H1 (cell line): ENCODE data around the gene ZFYVE27. TPM values are rescaled to one million over a fixed set of nuclear protein-coding genes. Genes with fewer than 3 reads are reported as not detected.

ENCODE experiments used
- CTCF ChIA-PET: fragments of 300-600 bp; sonication (Branson Sonifier 250); formaldehyde crosslinking; loops from one replicate; lab custom pipeline; 2021; ENCODE audit not compliant: partially characterized antibody; lab: Charles Lee
- POLR2A ChIA-PET: fragments of 300-600 bp; sonication (Branson Sonifier 250); formaldehyde crosslinking; loops from one replicate; lab custom pipeline; 2021; ENCODE audit warnings: inconsistent platforms; ENCODE audit not compliant: partially characterized antibody; lab: Charles Lee
- DNase-seq, 2 experiments: peaks; one replicate each; pipeline versions ENCODE4 v3.0.0 to v3.0.0-alpha.2; 2010 to 2022; ENCODE audit warnings: low spot score in 2 of 2, low read depth in 1 of 2, mixed read lengths in 1 of 2
- FAIRE-seq: peaks from 2 replicates; lab custom pipeline; 2011; peaks lifted over from hg19 to GRCh38; lab: Jason Lieb, UNC
- H2AFZ ChIP-seq: 2 replicates; pipeline ENCODE4 v1.8.1; 2012; ENCODE audit warnings: low read length, inconsistent platforms
- H2AK5ac ChIP-seq: 2 replicates; pipeline ENCODE4 v1.6.1; 2013; ENCODE audit warnings: low read depth, low read length
- H2BK120ac ChIP-seq: replicated peaks from 2 replicates; pipeline ENCODE3; 2013; ENCODE audit warnings: low read depth, low read length, inconsistent platforms
- H2BK12ac ChIP-seq: 2 replicates; pipeline ENCODE4 v1.6.1; 2013; ENCODE audit warnings: low read depth, low read length
- H2BK15ac ChIP-seq: 2 replicates; pipeline ENCODE4 v1.6.1; 2013; ENCODE audit warnings: low read length
- H2BK20ac ChIP-seq: 2 replicates; pipeline ENCODE4 v1.6.1; 2013; ENCODE audit warnings: low read length
- H2BK5ac ChIP-seq: 2 replicates; pipeline ENCODE4 v1.6.1; 2013; ENCODE audit warnings: low read depth, low read length
- H3K14ac ChIP-seq: 2 replicates; pipeline ENCODE4 v1.6.1; 2013; ENCODE audit warnings: inconsistent platforms; ENCODE audit not compliant: insufficient read length
- H3K18ac ChIP-seq: 2 replicates; pipeline ENCODE4 v1.6.1; 2013; ENCODE audit warnings: low read length; ENCODE audit errors: extremely low read depth
- H3K23ac ChIP-seq: 2 replicates; pipeline ENCODE4 v1.6.1; 2013; ENCODE audit warnings: inconsistent platforms; ENCODE audit not compliant: insufficient read length
- H3K23me2 ChIP-seq: 2 replicates; pipeline ENCODE4 v1.6.1; 2013; ENCODE audit warnings: low read depth, low read length
- H3K27ac ChIP-seq: 2 replicates; pipeline ENCODE4 v1.6.1; 2011; ENCODE audit warnings: low read depth, low read length, inconsistent platforms
- H3K27me3 ChIP-seq, 4 experiments: replicated peaks in 1 of 4; 1 replicate in 1 of 4; 2 replicates in 3 of 4; pipeline versions ENCODE4 v1.6.1 to v1.8.1; 2011 to 2013; ENCODE audit warnings: low read length in 3 of 4, mild to moderate bottlenecking in 3 of 4, inconsistent platforms in 2 of 4, mixed read lengths in 2 of 4, moderate library complexity in 1 of 4; ENCODE audit not compliant: control insufficient read depth in 3 of 4, insufficient read depth in 3 of 4; ENCODE audit errors: extremely low read depth in 1 of 4
- H3K36me3 ChIP-seq, 4 experiments: 2 replicates each; pipeline versions ENCODE4 v1.6.1 to v1.8.1; 2011 to 2013; ENCODE audit warnings: mild to moderate bottlenecking in 4 of 4, low read length in 3 of 4, moderate library complexity in 2 of 4, control low read depth in 1 of 4, inconsistent platforms in 1 of 4; ENCODE audit not compliant: insufficient read depth in 4 of 4, control insufficient read depth in 2 of 4
- H3K4ac ChIP-seq: replicated peaks from 2 replicates; pipeline ENCODE3; 2013; ENCODE audit warnings: low read length, low read depth, mixed read lengths, inconsistent platforms; ENCODE audit not compliant: insufficient read length
- H3K4me1 ChIP-seq, 4 experiments: replicated peaks in 1 of 4; 1 replicate in 1 of 4; 2 replicates in 3 of 4; pipeline versions ENCODE4 v1.6.1 to v1.8.1; 2011 to 2013; ENCODE audit warnings: low read length in 3 of 4, inconsistent platforms in 2 of 4, mixed read lengths in 1 of 4; ENCODE audit not compliant: insufficient read depth in 4 of 4, control insufficient read depth in 3 of 4
- H3K4me2 ChIP-seq, 2 experiments: 2 replicates each; pipeline versions ENCODE4 v1.6.1 to v1.8.1; 2011 to 2013; ENCODE audit warnings: low read depth in 2 of 2, low read length in 2 of 2, control low read depth in 1 of 2, inconsistent platforms in 1 of 2, mild to moderate bottlenecking in 1 of 2; ENCODE audit not compliant: insufficient read depth in 1 of 2
- H3K4me3 ChIP-seq, 4 experiments: fragments of 200-600, 300-600 bp in 1 of 4; sonication (generic), shearing (Covaris generic), sonication (Bioruptor Twin) in 1 of 4; 2 replicates each; pipeline versions ENCODE4 v1.5.1 to v1.8.1; 2011 to 2016; ENCODE audit warnings: low read length in 4 of 4, low read depth in 3 of 4, control low read depth in 2 of 4, inconsistent platforms in 2 of 4, mild to moderate bottlenecking in 2 of 4, mixed read lengths in 1 of 4, moderate library complexity in 1 of 4; ENCODE audit not compliant: insufficient read depth in 2 of 4; ENCODE audit errors: extremely low read depth in 1 of 4
- H3K56ac ChIP-seq: replicated peaks from 2 replicates; pipeline ENCODE3; 2013; ENCODE audit warnings: low read depth, mild to moderate bottlenecking, mixed read lengths, low read length, inconsistent platforms; ENCODE audit not compliant: insufficient read length
- H3K79me1 ChIP-seq: 2 replicates; pipeline ENCODE4 v1.6.1; 2013; ENCODE audit warnings: low read depth, low read length, control low read depth
- H3K79me2 ChIP-seq, 2 experiments: 2 replicates each; pipeline versions ENCODE4 v1.6.1 to v1.8.1; 2012 to 2013; ENCODE audit warnings: low read length in 2 of 2, mild to moderate bottlenecking in 2 of 2, inconsistent platforms in 1 of 2; ENCODE audit not compliant: insufficient read depth in 2 of 2, control insufficient read depth in 1 of 2
- H3K9ac ChIP-seq, 4 experiments: replicated peaks in 1 of 4; 1 replicate in 1 of 4; 2 replicates in 3 of 4; pipeline versions ENCODE4 v1.6.1 to v1.8.1; 2011 to 2013; ENCODE audit warnings: low read depth in 3 of 4, low read length in 3 of 4, control low read depth in 2 of 4, mild to moderate bottlenecking in 2 of 4, moderate library complexity in 2 of 4, inconsistent platforms in 1 of 4; ENCODE audit errors: extremely low read depth in 1 of 4
- H3K9me3 ChIP-seq, 2 experiments: 2 replicates each; pipeline versions ENCODE4 v1.6.1 to v1.8.1; 2012 to 2013; ENCODE audit warnings: mild to moderate bottlenecking in 2 of 2, moderate library complexity in 2 of 2, control low read depth in 1 of 2, inconsistent platforms in 1 of 2, low read depth in 1 of 2, low read length in 1 of 2, mixed read lengths in 1 of 2; ENCODE audit not compliant: insufficient read depth in 2 of 2
- H4K20me1 ChIP-seq, 2 experiments: replicated peaks in 1 of 2; 2 replicates each; pipeline versions ENCODE3 to v1.8.1; 2011 to 2013; ENCODE audit warnings: inconsistent platforms in 2 of 2, low read length in 2 of 2, mild to moderate bottlenecking in 1 of 2; ENCODE audit not compliant: insufficient read depth in 2 of 2, control insufficient read depth in 1 of 2
- H4K5ac ChIP-seq: 2 replicates; pipeline ENCODE4 v1.6.1; 2013; ENCODE audit warnings: low read length, low read depth, mixed read lengths, inconsistent platforms; ENCODE audit not compliant: insufficient read length
- H4K8ac ChIP-seq: 2 replicates; pipeline ENCODE4 v1.8.0; 2013; ENCODE audit warnings: mild to moderate bottlenecking, moderate library complexity, low read length, inconsistent platforms; ENCODE audit not compliant: insufficient read depth; ENCODE audit errors: extremely low read depth
- H4K91ac ChIP-seq: replicated peaks from 2 replicates; pipeline ENCODE3; 2013; ENCODE audit warnings: low read length, mixed read lengths, inconsistent platforms; ENCODE audit not compliant: insufficient read length
- CTBP2 ChIP-seq: IDR thresholded peaks from 2 replicates; pipeline ENCODE4 v1.7.0; 2011; ENCODE audit warnings: borderline replicate concordance, mild to moderate bottlenecking, moderate library complexity, mixed read lengths, low read length; ENCODE audit not compliant: insufficient read depth, insufficient read length
- RBBP5 ChIP-seq: IDR thresholded peaks from 2 replicates; pipeline ENCODE4 v1.7.1; 2012; ENCODE audit warnings: low read depth, mild to moderate bottlenecking, inconsistent platforms, low read length, moderate library complexity, borderline replicate concordance
- SIN3A ChIP-seq, 2 experiments: IDR thresholded peaks in 1 of 2; conservative IDR thresholded peaks in 1 of 2; 2 replicates each; pipeline ENCODE4 v1.6.1; 2011 to 2012; ENCODE audit warnings: low read length in 2 of 2, improper control_type of control experiment in 1 of 2, low read depth in 1 of 2, mild to moderate bottlenecking in 1 of 2
- SIRT6 ChIP-seq: IDR thresholded peaks from one replicate; pipeline ENCODE4 v1.7.1; 2012; ENCODE audit warnings: low read length, inconsistent platforms
- TAF1 ChIP-seq: IDR thresholded peaks from 2 replicates; pipeline ENCODE4 v1.6.1; 2011; ENCODE audit warnings: mild to moderate bottlenecking, low read depth, low read length
- ZNF274 ChIP-seq: IDR thresholded peaks from 2 replicates; pipeline ENCODE4 v1.7.0; 2012; ENCODE audit warnings: low read length, borderline replicate concordance; ENCODE audit errors: extremely low read depth
- WGBS, 2 experiments: shearing (Covaris generic) in 1 of 2; methylation state at CpG; one replicate each; pipeline versions ENCODE4 v1.1.6 to v1.1.7; 2013 to 2015; ENCODE audit warnings: low lambda C conversion rate in 2 of 2, mixed read lengths in 2 of 2, inconsistent platforms in 1 of 2, low coverage in 1 of 2, missing lambda C conversion rate in 1 of 2; ENCODE audit not compliant: insufficient replicate concordance in 2 of 2, insufficient coverage in 1 of 2, insufficient read length in 1 of 2; ENCODE audit errors: extremely low coverage in 1 of 2, missing lambda C conversion rate in 1 of 2; 5-methylcytosine and 5-hydroxymethylcytosine counted together
- polyA plus RNA-seq, 7 experiments: library from polyadenylated mRNA; depleted of rRNA in 3 of 7; stranded (reverse) in 5 of 7; unstranded in 2 of 7; fragments of >200 nt in 5 of 7; fragments of 200-250 nt in 2 of 7; gene quantifications; 1 replicate in 5 of 7; 2 replicates in 1 of 7; 4 replicates in 1 of 7; pipeline versions ENCODE4 v1.2.1 to v1.2.3, GENCODE V29; 2011 to 2013; ENCODE audit warnings: missing spikeins in 2 of 7, mixed read lengths in 2 of 7
- total RNA-seq: library from RNA; stranded (reverse); fragmentation: NEBNext Ultra II Directional; extraction: Animal tissue kit (Norgen Biotek cat#: 25700); gene quantifications from 2 replicates; pipeline ENCODE4 v1.2.1, GENCODE V29; 2021
- TF ChIP-seq, protein P1 (sequence below): IDR thresholded peaks from 2 replicates; pipeline ENCODE4 v1.6.1; 2012; ENCODE audit warnings: low read length, inconsistent platforms
- TF ChIP-seq, protein P2 (sequence below), 3 experiments: IDR thresholded peaks; 1 replicate in 2 of 3; 2 replicates in 1 of 3; pipeline versions ENCODE4 v1.5.1 to v1.6.1; 2011; ENCODE audit warnings: low read length in 3 of 3, mild to moderate bottlenecking in 3 of 3, inconsistent platforms in 2 of 3, low read depth in 1 of 3, moderate library complexity in 1 of 3; ENCODE audit not compliant: insufficient read depth in 1 of 3; ENCODE audit errors: control extremely low read depth in 1 of 3

Gene ZFYVE27
- total and polyA plus RNA-seq, 2 of the 8 experiments (the other 6 are each of a cell fraction or from before 2014, with no cell fraction given): 16.6 to 19.8 TPM

DNA sequence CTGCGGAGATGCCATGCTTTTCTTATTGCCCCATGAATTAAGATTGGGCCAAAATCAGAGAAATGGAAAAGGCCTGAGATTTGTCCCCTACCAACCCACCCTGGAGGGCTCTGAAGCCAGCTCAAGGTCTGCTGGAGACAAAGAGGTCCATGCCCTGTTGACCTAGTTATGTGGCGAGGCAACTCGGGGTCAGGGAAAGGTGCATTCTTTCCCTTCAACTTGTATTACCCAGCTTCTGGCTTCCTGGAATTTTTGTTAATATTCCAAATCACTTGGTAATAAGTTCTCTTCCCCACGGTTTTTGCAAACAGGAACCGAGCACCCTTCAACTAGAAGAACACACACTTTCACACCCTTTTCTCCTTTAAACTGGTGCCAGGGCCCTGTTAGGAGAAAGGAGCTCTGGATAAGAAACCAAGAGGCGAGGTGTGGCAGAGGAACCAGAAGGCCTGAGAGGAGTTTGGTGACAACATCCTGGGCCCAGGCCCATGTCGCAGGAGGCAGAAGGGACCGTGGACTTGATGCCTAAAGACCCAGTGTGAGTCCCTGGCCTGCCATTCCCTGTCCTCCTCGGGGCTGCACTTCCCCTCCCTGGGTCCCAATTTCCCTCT is 47.4 kb downstream of the ZFYVE27 start:
- H3K79me2 ChIP-seq: no peaks in the 10 kb centered on the region
- H3K23me2 ChIP-seq: no peaks in the 10 kb centered on the region
- no peak overlapping the region for H3K23ac ChIP-seq
- no peak overlapping the region for H3K14ac ChIP-seq
- TF ChIP-seq, protein P1, sequence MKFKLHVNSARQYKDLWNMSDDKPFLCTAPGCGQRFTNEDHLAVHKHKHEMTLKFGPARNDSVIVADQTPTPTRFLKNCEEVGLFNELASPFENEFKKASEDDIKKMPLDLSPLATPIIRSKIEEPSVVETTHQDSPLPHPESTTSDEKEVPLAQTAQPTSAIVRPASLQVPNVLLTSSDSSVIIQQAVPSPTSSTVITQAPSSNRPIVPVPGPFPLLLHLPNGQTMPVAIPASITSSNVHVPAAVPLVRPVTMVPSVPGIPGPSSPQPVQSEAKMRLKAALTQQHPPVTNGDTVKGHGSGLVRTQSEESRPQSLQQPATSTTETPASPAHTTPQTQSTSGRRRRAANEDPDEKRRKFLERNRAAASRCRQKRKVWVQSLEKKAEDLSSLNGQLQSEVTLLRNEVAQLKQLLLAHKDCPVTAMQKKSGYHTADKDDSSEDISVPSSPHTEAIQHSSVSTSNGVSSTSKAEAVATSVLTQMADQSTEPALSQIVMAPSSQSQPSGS: no peak
- no peak for TF ChIP-seq SIN3A (conservative IDR thresholded peaks at IDR 0.05 in 1 of 2, IDR thresholded peaks at IDR 0.05 in 1 of 2; ENCODE audit: low read depth in 1 of 2, low read length in 2 of 2)
- no peak for TF ChIP-seq SIRT6
- no peak for TF ChIP-seq ZNF274
- TF ChIP-seq, protein P2, sequence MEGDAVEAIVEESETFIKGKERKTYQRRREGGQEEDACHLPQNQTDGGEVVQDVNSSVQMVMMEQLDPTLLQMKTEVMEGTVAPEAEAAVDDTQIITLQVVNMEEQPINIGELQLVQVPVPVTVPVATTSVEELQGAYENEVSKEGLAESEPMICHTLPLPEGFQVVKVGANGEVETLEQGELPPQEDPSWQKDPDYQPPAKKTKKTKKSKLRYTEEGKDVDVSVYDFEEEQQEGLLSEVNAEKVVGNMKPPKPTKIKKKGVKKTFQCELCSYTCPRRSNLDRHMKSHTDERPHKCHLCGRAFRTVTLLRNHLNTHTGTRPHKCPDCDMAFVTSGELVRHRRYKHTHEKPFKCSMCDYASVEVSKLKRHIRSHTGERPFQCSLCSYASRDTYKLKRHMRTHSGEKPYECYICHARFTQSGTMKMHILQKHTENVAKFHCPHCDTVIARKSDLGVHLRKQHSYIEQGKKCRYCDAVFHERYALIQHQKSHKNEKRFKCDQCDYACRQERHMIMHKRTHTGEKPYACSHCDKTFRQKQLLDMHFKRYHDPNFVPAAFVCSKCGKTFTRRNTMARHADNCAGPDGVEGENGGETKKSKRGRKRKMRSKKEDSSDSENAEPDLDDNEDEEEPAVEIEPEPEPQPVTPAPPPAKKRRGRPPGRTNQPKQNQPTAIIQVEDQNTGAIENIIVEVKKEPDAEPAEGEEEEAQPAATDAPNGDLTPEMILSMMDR (IDR thresholded peaks at IDR 0.05; ENCODE audit: control extremely low read depth in 1 of 3, insufficient read depth in 1 of 3, low read depth in 1 of 3, low read length in 3 of 3): no peak
- TF ChIP-seq RBBP5: no peak
- TF ChIP-seq TAF1: no peak
- TF ChIP-seq CTBP2: no peak
- no peak overlapping the region for H3K27ac ChIP-seq
- H3K4me1 ChIP-seq: peaks cover 0 to 13% (median 5%) of the 10 kb centered on the region in 4 experiments; a peak in 6 of 7 replicates
- H2BK5ac ChIP-seq: no peak overlapping the region
- H2BK12ac ChIP-seq: no peak overlapping the region
- H4K20me1 ChIP-seq: no peaks in the 10 kb centered on the region
- H3K9ac ChIP-seq: no peak overlapping the region
- 94% methylated on average over 9 of the region's 9 CpGs; no CpG with 5 or more reads in 1 of the 2 experiments for WGBS, 2 experiments
- H3K18ac ChIP-seq: no peak overlapping the region
- no peak overlapping the region for H3K56ac ChIP-seq
- H2BK15ac ChIP-seq: no peak overlapping the region
- no peaks in the 10 kb centered on the region for H3K27me3 ChIP-seq
- no peak overlapping the region for H2AFZ ChIP-seq
- no peaks in the 10 kb centered on the region for H3K36me3 ChIP-seq
- FAIRE-seq: no peak
- no peak overlapping the region for H3K4ac ChIP-seq
- CTCF ChIA-PET: interaction anchor here (1.2 to 8.8 kb wide), 3 partner anchors 8 to 257 kb away, joined by 3 to 98 read pairs (median 4); no protein-coding TSS in a partner anchor
- no peak overlapping the region for H2AK5ac ChIP-seq
- H3K4me3 ChIP-seq: no peak overlapping the region
- no peak for DNase-seq
- no peak overlapping the region for H4K8ac ChIP-seq
- no peak overlapping the region for H2BK120ac ChIP-seq
- H3K9me3 ChIP-seq: no peaks in the 10 kb centered on the region
- no peak overlapping the region for H3K4me2 ChIP-seq
- H4K5ac ChIP-seq: no peak overlapping the region
- H4K91ac ChIP-seq: no peak overlapping the region
- POLR2A ChIA-PET: no interaction called here
- H2BK20ac ChIP-seq: no peak overlapping the region
- H3K79me1 ChIP-seq: no peaks in the 10 kb centered on the region
